Osteoblast (primary cell): ENCODE measurements around the gene PIK3IP1. TPM values are rescaled to one million over a fixed set of nuclear protein-coding genes. Genes with fewer than 3 reads are reported as not detected.

Experiments
- DNase-seq: peaks from one replicate; pipeline ENCODE4 v3.0.0; 2011; ENCODE audit warnings: low spot score, mixed read lengths; ENCODE audit not compliant: insufficient read length; ENCODE audit errors: missing footprints
- H2AFZ ChIP-seq: 2 replicates; pipeline ENCODE4 v1.6.0; 2011; ENCODE audit warnings: mild to moderate bottlenecking, low read length
- H3K27ac ChIP-seq: 2 replicates; pipeline ENCODE4 v1.5.1; 2011; ENCODE audit warnings: mild to moderate bottlenecking, low read depth, low read length, moderate library complexity
- H3K27me3 ChIP-seq: 2 replicates; pipeline ENCODE4 v1.6.0; 2012; ENCODE audit warnings: mild to moderate bottlenecking, control low read depth, inconsistent platforms, low read length, moderate library complexity; ENCODE audit not compliant: insufficient read depth
- H3K36me3 ChIP-seq: 2 replicates; pipeline ENCODE4 v1.5.1; 2011; ENCODE audit warnings: mild to moderate bottlenecking, low read length, control low read depth, moderate library complexity; ENCODE audit not compliant: insufficient read depth
- H3K4me1 ChIP-seq: 2 replicates; pipeline ENCODE4 v1.5.1; 2011; ENCODE audit warnings: mild to moderate bottlenecking, low read length, control low read depth, moderate library complexity; ENCODE audit not compliant: insufficient read depth
- H3K4me2 ChIP-seq: 2 replicates; pipeline ENCODE4 v1.6.0; 2011; ENCODE audit warnings: mild to moderate bottlenecking, low read length; ENCODE audit not compliant: insufficient read depth
- H3K4me3 ChIP-seq: fragments of 200-600 bp; sonication (generic); 3 replicates; pipeline ENCODE4 v1.5.1; 2012; ENCODE audit warnings: mild to moderate bottlenecking, low read length, inconsistent platforms; ENCODE audit not compliant: insufficient read depth
- H3K79me2 ChIP-seq: 2 replicates; pipeline ENCODE4 v1.6.0; 2012; ENCODE audit warnings: mild to moderate bottlenecking, low read length, control low read depth, inconsistent platforms; ENCODE audit not compliant: insufficient read depth
- H3K9me3 ChIP-seq: 2 replicates; pipeline ENCODE4 v1.5.1; 2011; ENCODE audit warnings: low read depth, low read length, control low read depth
- H4K20me1 ChIP-seq: 2 replicates; pipeline ENCODE4 v1.6.0; 2012; ENCODE audit warnings: mild to moderate bottlenecking, low read length, control low read depth; ENCODE audit not compliant: insufficient read depth
- CTCF ChIP-seq: IDR thresholded peaks from 2 replicates; pipeline ENCODE4 v1.5.1; 2011; ENCODE audit warnings: mild to moderate bottlenecking, low read depth, low read length, moderate library complexity; ENCODE audit errors: extremely low read depth
- total RNA-seq: library from RNA; depleted of rRNA; stranded (reverse); fragments of >200 nt; gene quantifications from 2 replicates; pipeline ENCODE4 v1.2.3, GENCODE V29; 2012

Gene PIK3IP1
- total RNA-seq, 1 donor: 31.5 TPM

GRCh38 chr22:31275576-31275975 is 16.7 kb downstream of the PIK3IP1 start:
- TF ChIP-seq CTCF: no peak

GRCh38 chr22:31275018-31275417 is 17.3 kb downstream of the PIK3IP1 start:
- Histone ChIP-seq H3K27me3 (no peaks in the 10 kb centered on the region), H3K36me3 (peaks cover 63% of the 10 kb centered on the region), H3K4me2 (no peak overlapping the region), H4K20me1 (no peaks in the 10 kb centered on the region), H3K79me2 (no peaks in the 10 kb centered on the region), H3K9me3 (no peaks in the 10 kb centered on the region), H2AFZ (no peak overlapping the region), H3K27ac (no peak overlapping the region), H3K4me1 (no peaks in the 10 kb centered on the region), H3K4me3 (no peak overlapping the region)
- no peak for DNase-seq
- TF ChIP-seq CTCF: no peak

More at GRCh38 chr22:31275576-31275975, 16.7 kb downstream of the PIK3IP1 start:
- Histone ChIP-seq H3K27me3 (no peaks in the 10 kb centered on the region), H3K27ac (no peak overlapping the region), H3K4me3 (no peak overlapping the region), H3K9me3 (no peaks in the 10 kb centered on the region), H4K20me1 (peaks cover 3% of the 10 kb centered on the region), H3K36me3 (peaks cover 66% of the 10 kb centered on the region), H3K4me2 (no peak overlapping the region), H3K79me2 (no peaks in the 10 kb centered on the region), H2AFZ (no peak overlapping the region), H3K4me1 (no peaks in the 10 kb centered on the region)
- no peak for DNase-seq

- Histone ChIP-seq H4K20me1 (no peaks in the 10 kb centered on the region), H3K4me3 (no peak overlapping the region), H3K36me3 (peaks cover 59% of the 10 kb centered on the region), H3K27me3 (no peaks in the 10 kb centered on the region), H3K27ac (no peak overlapping the region), H3K79me2 (no peaks in the 10 kb centered on the region), H3K4me2 (no peak overlapping the region), H3K4me1 (no peaks in the 10 kb centered on the region), H2AFZ (no peak overlapping the region), H3K9me3 (no peaks in the 10 kb centered on the region)
- no peak for TF ChIP-seq CTCF
- DNase-seq: peak; percentile 85
Observed at GRCh38 chr22:31274017-31274416, 18.3 kb downstream of the PIK3IP1 start.

GRCh38 chr22:31272522-31273446 is 19.5 kb downstream of the PIK3IP1 start:
- H3K27me3 ChIP-seq: no peaks in the 10 kb centered on the region
- no peaks in the 10 kb centered on the region for H3K9me3 ChIP-seq
- H4K20me1 ChIP-seq: no peaks in the 10 kb centered on the region
- no peaks in the 10 kb centered on the region for H3K4me1 ChIP-seq
- peak; percentile 83 for TF ChIP-seq CTCF
- H3K36me3 ChIP-seq: peaks cover 55% of the 10 kb centered on the region
- no peak overlapping the region for H3K27ac ChIP-seq
- no peaks in the 10 kb centered on the region for H3K79me2 ChIP-seq
- DNase-seq: peak; percentile 96
- no peak overlapping the region for H3K4me2 ChIP-seq
- H3K4me3 ChIP-seq: no peak overlapping the region
- no peak overlapping the region for H2AFZ ChIP-seq
